Activated T-helper 1 cell treated with anti-CD3 and anti-CD28 coated beads, Interleukin-12 subunit alpha, Interleukin-12 subunit beta, Interleukin-2, Interleukin-4 antibody, amounts not matched to agents 30 ng/mL and 10 ng/mL and 1 ng/mL, durations not matched to agents 14 hours and 24 hours and 36 hours (primary cell): ENCODE data around the gene C16orf74. TPM values are rescaled to one million over a fixed set of nuclear protein-coding genes. Genes with fewer than 3 reads are reported as not detected.
A peak's percentile ranks its signal among the peaks of the same experiment; 100 is the strongest.

Experiments used
- DNase-seq: peaks from one replicate; pipeline ENCODE4 v3.0.0; 2021; ENCODE audit warnings: low spot score
- H3K27ac Mint-ChIP-seq: one replicate; pipeline ENCODE4 v1.8.0; 2021; ENCODE audit warnings: mild to moderate bottlenecking, mixed read lengths
- H3K27me3 Mint-ChIP-seq: one replicate; pipeline ENCODE4 v1.8.0; 2022; ENCODE audit warnings: mild to moderate bottlenecking, moderate library complexity, mixed read lengths; ENCODE audit not compliant: insufficient read depth
- H3K36me3 Mint-ChIP-seq: one replicate; pipeline ENCODE4 v1.8.0; 2021; ENCODE audit warnings: low read depth, mixed read lengths
- H3K4me1 Mint-ChIP-seq: one replicate; pipeline ENCODE4 v1.8.0; 2021; ENCODE audit warnings: low read depth, mixed read lengths
- H3K4me3 Mint-ChIP-seq: one replicate; pipeline ENCODE4 v1.8.0; 2021; ENCODE audit warnings: mild to moderate bottlenecking, moderate library complexity, mixed read lengths
- H3K9me3 Mint-ChIP-seq: one replicate; pipeline ENCODE4 v1.8.0; 2021; ENCODE audit warnings: mixed read lengths
- intact Hi-C: fragments of 100-400 bp; cut with micrococcal nuclease; formaldehyde crosslinking; loops from one replicate; pipeline ENCODE4 v1.15.1; 2024
- total RNA-seq: library from RNA; stranded (reverse); gene quantifications from 2 replicates; pipeline ENCODE4 v1.2.3, GENCODE V29; 2022

The C16orf74 gene
- total RNA-seq, 1 donor from 2014 or later, result not detected

- intact Hi-C loops, result no loop called here
- no peak for DNase-seq
- Mint-ChIP-seq H3K27ac (no peak overlapping the region), H3K4me3 (no peak overlapping the region), H3K27me3 (peaks cover 39% of the 10 kb centered on the region), H3K9me3 (no peaks in the 10 kb centered on the region), H3K4me1 (no peaks in the 10 kb centered on the region), H3K36me3 (no peaks in the 10 kb centered on the region)
These were observed 2.7 kb upstream of the C16orf74 start for GRCh38 chr16:85753559-85753958.

- Mint-ChIP-seq H3K4me1 (no peaks in the 10 kb centered on the region), H3K4me3 (no peak overlapping the region), H3K27me3 (peaks cover 40% of the 10 kb centered on the region), H3K36me3 (no peaks in the 10 kb centered on the region), H3K9me3 (no peaks in the 10 kb centered on the region), H3K27ac (no peak overlapping the region)
- intact Hi-C loops, result no loop called here
- no peak for DNase-seq
These were observed 1.9 kb upstream of the C16orf74 start for GRCh38 chr16:85752511-85753420.

GRCh38 chr16:85751698-85752501 is 1.0 kb upstream of the C16orf74 start:
- Mint-ChIP-seq H3K9me3 (no peaks in the 10 kb centered on the region), H3K4me3 (peak overlapping the region; percentile 11), H3K27me3 (peaks cover 35% of the 10 kb centered on the region), H3K36me3 (no peaks in the 10 kb centered on the region), H3K27ac (no peak overlapping the region), H3K4me1 (no peaks in the 10 kb centered on the region)
- DNase-seq, result no peak
- intact Hi-C loops, result no loop called here

- Mint-ChIP-seq H3K27ac (no peak overlapping the region), H3K36me3 (no peaks in the 10 kb centered on the region), H3K4me1 (no peaks in the 10 kb centered on the region), H3K9me3 (no peaks in the 10 kb centered on the region), H3K27me3 (peaks cover 35% of the 10 kb centered on the region), H3K4me3 (peak overlapping the region; percentile 75)
- intact Hi-C loops, result no loop called here
- DNase-seq, result no peak
These were observed 610 bp downstream of the C16orf74 start for GRCh38 chr16:85750146-85750826.

GRCh38 chr16:85749771-85750145 is 1.1 kb downstream of the C16orf74 start:
- DNase-seq, result no peak
- H3K4me1 Mint-ChIP-seq, result no peaks in the 10 kb centered on the region
- intact Hi-C loops, result no loop called here
- no peak overlapping the region for H3K27ac Mint-ChIP-seq
- H3K27me3 Mint-ChIP-seq, result peaks cover 35% of the 10 kb centered on the region
- H3K9me3 Mint-ChIP-seq, result no peaks in the 10 kb centered on the region
- H3K4me3 Mint-ChIP-seq, result no peak overlapping the region
- H3K36me3 Mint-ChIP-seq, result no peaks in the 10 kb centered on the region

- H3K27me3 Mint-ChIP-seq, result peaks cover 13% of the 10 kb centered on the region
- no peak overlapping the region for H3K4me3 Mint-ChIP-seq
- no peaks in the 10 kb centered on the region for H3K36me3 Mint-ChIP-seq
- H3K27ac Mint-ChIP-seq, result no peak overlapping the region
- intact Hi-C loops, result no loop called here
- H3K4me1 Mint-ChIP-seq, result no peaks in the 10 kb centered on the region
- DNase-seq, result no peak
- H3K9me3 Mint-ChIP-seq, result no peaks in the 10 kb centered on the region
These were observed 4.3 kb downstream of the C16orf74 start for GRCh38 chr16:85746460-85747215.

- no peak overlapping the region for H3K27ac Mint-ChIP-seq
These were observed 11.8 kb downstream of the C16orf74 start for GRCh38 chr16:85738923-85739715.

GRCh38 chr16:85736921-85737320 is 14.0 kb downstream of the C16orf74 start:
- H3K27ac Mint-ChIP-seq, result no peak overlapping the region
- H3K9me3 Mint-ChIP-seq, result no peaks in the 10 kb centered on the region
- intact Hi-C loops, result no loop called here
- H3K36me3 Mint-ChIP-seq, result no peaks in the 10 kb centered on the region
- H3K4me3 Mint-ChIP-seq, result no peak overlapping the region
- DNase-seq, result no peak
- peaks cover 8% of the 10 kb centered on the region for H3K4me1 Mint-ChIP-seq
- peaks cover 3% of the 10 kb centered on the region for H3K27me3 Mint-ChIP-seq

More at GRCh38 chr16:85738923-85739715, 11.8 kb downstream of the C16orf74 start:
- no peak for DNase-seq
- peaks cover 3% of the 10 kb centered on the region for H3K27me3 Mint-ChIP-seq
- H3K4me1 Mint-ChIP-seq, result peaks cover 8% of the 10 kb centered on the region
- H3K4me3 Mint-ChIP-seq, result no peak overlapping the region
- intact Hi-C loops, result no loop called here
- H3K9me3 Mint-ChIP-seq, result no peaks in the 10 kb centered on the region
- H3K36me3 Mint-ChIP-seq, result no peaks in the 10 kb centered on the region

GRCh38 chr16:85735946-85736345 is 14.9 kb downstream of the C16orf74 start:
- no peak overlapping the region for H3K4me3 Mint-ChIP-seq
- DNase-seq, result no peak
- H3K27ac Mint-ChIP-seq, result no peak overlapping the region
- H3K4me1 Mint-ChIP-seq, result peaks cover 8% of the 10 kb centered on the region
- peaks cover 3% of the 10 kb centered on the region for H3K27me3 Mint-ChIP-seq
- intact Hi-C loops, result no loop called here
- H3K9me3 Mint-ChIP-seq, result no peaks in the 10 kb centered on the region
- H3K36me3 Mint-ChIP-seq, result no peaks in the 10 kb centered on the region

- intact Hi-C loops, result no loop called here
- no peak overlapping the region for H3K27ac Mint-ChIP-seq
- H3K27me3 Mint-ChIP-seq, result peaks cover 3% of the 10 kb centered on the region
- peaks cover 8% of the 10 kb centered on the region for H3K4me1 Mint-ChIP-seq
- peak; percentile 8 for DNase-seq
- H3K36me3 Mint-ChIP-seq, result no peaks in the 10 kb centered on the region
- no peak overlapping the region for H3K4me3 Mint-ChIP-seq
- H3K9me3 Mint-ChIP-seq, result no peaks in the 10 kb centered on the region
These were observed 15.7 kb downstream of the C16orf74 start for GRCh38 chr16:85735225-85735635.

- Mint-ChIP-seq H3K9me3 (no peaks in the 10 kb centered on the region), H3K4me1 (peaks cover 8% of the 10 kb centered on the region), H3K27me3 (peaks cover 3% of the 10 kb centered on the region), H3K4me3 (no peak overlapping the region), H3K36me3 (no peaks in the 10 kb centered on the region), H3K27ac (no peak overlapping the region)
- intact Hi-C loops, result no loop called here
- DNase-seq, result no peak
These were observed 16.4 kb downstream of the C16orf74 start for GRCh38 chr16:85734311-85735017.
